Measurements from ENCODE around the gene PDXP. TPM values are rescaled to one million over a fixed set of nuclear protein-coding genes. Genes with fewer than 3 reads are reported as not detected.

Gene PDXP
- total and polyA plus RNA-seq, 12 donors, result 5.3 to 29.9 (median 21.2) TPM

DNA sequence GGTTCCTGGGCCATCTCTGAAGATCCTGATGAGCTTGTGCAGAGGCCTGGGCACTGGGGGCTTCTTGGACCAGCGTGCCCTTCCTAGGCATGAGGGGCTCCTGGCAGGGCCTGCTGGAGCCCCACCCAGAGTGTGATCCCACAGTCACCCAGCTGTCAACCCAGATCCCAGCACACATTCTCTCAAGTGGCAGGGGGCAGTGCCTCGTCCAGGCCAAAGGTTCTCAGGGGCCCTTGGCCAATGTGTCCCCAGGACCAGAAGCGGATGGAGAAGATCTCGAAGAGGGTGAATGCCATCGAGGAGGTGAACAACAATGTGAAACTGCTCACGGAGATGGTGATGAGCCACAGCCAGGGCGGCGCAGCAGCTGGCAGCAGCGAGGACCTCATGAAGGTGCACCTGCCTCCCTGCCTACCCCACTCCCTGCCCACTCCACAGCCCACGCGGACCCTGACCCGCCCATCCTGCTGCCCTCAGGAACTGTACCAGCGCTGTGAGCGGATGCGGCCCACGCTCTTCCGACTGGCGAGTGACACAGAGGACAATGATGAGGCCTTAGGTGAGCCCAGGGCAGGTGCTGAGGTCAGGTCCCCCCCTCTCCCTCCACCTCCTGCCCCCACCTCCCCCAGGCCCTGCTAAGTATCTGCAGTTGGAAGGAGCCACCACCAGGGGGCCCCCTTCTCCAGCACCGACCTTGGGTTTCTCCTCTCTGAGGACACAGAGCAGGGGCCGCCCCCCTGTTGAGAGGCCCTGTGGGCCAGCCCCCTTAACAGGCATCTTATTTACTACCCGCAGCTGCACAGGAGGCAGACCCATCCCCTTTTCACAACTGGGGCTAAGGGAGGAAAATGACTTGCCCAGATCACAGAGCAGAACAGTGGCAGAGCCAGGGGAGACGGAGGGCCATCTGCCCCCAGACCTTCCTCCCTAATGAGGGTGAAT is 35.2 kb upstream of the PDXP start:
- Histone ChIP-seq H3K4me3 (no peak overlapping the region), H3K4me1 (peaks cover 15 to 36% (median 29%) of the 10 kb centered on the region in 9 donors), H3K36me3 (peaks cover 0 to 84% (median 21%) of the 10 kb centered on the region in 9 donors), H3K9me3 (no peaks in the 10 kb centered on the region), H3K27ac (peak overlapping the region in 5 of 10 donors; percentile 6 to 58 (median 26)), H3K27me3 (no peaks in the 10 kb centered on the region)
- intact Hi-C loops (cut with DNase I), result loop anchor here in 3 of 10 donors (5.0 to 10.0 kb wide), 3 partner anchors 59 to 241 kb away; no protein-coding TSS in a partner anchor
- WGBS, 2 donors, result 68% methylated on average over 22 of the region's 22 CpGs
- ATAC-seq (peak; percentile 45 to 66 (median 60)), DNase-seq (peak; percentile 60 to 72)
- TF ChIP-seq, protein P1, sequence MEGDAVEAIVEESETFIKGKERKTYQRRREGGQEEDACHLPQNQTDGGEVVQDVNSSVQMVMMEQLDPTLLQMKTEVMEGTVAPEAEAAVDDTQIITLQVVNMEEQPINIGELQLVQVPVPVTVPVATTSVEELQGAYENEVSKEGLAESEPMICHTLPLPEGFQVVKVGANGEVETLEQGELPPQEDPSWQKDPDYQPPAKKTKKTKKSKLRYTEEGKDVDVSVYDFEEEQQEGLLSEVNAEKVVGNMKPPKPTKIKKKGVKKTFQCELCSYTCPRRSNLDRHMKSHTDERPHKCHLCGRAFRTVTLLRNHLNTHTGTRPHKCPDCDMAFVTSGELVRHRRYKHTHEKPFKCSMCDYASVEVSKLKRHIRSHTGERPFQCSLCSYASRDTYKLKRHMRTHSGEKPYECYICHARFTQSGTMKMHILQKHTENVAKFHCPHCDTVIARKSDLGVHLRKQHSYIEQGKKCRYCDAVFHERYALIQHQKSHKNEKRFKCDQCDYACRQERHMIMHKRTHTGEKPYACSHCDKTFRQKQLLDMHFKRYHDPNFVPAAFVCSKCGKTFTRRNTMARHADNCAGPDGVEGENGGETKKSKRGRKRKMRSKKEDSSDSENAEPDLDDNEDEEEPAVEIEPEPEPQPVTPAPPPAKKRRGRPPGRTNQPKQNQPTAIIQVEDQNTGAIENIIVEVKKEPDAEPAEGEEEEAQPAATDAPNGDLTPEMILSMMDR (IDR thresholded peaks at IDR 0.05), result peak; percentile 80 to 90 (median 88)

DNA sequence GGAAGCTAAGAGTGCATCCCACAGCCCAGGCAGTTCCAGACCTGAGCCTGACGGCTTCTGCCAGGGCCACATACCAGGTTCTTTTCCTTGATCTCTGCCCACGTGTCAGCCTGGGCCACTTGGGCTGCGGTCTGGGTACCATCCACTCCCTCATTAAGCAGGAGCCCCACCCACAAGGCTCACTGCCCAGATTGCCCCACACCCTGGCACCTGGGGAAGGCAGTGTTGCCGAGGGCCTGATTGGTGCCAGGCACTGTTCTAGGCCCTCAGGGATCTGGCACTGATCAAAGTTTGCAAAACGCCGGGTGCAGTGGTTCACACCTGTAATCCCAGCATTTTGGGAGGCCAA is 34.5 kb upstream of the PDXP start:
- intact Hi-C loops (cut with DNase I), result loop anchor here in 3 of 10 donors (5.0 to 10.0 kb wide), 3 partner anchors 58 to 241 kb away; no protein-coding TSS in a partner anchor
- peak overlapping the region in 4 of 10 donors; percentile 8 to 58 (median 32) for H3K27ac ChIP-seq
- no peak overlapping the region for H3K4me3 ChIP-seq
- H3K36me3 ChIP-seq, result peaks cover 0 to 84% (median 16%) of the 10 kb centered on the region in 9 donors
- no peaks in the 10 kb centered on the region for H3K27me3 ChIP-seq
- ATAC-seq (no peak), DNase-seq (no peak)
- 86 to 87% methylated on average over 6 of the region's 6 CpGs for WGBS, 2 donors
- peaks cover 15 to 36% (median 29%) of the 10 kb centered on the region in 9 donors for H3K4me1 ChIP-seq
- H3K9me3 ChIP-seq, result no peaks in the 10 kb centered on the region
- TF ChIP-seq, protein P1 (IDR thresholded peaks at IDR 0.05), result no peak

DNA sequence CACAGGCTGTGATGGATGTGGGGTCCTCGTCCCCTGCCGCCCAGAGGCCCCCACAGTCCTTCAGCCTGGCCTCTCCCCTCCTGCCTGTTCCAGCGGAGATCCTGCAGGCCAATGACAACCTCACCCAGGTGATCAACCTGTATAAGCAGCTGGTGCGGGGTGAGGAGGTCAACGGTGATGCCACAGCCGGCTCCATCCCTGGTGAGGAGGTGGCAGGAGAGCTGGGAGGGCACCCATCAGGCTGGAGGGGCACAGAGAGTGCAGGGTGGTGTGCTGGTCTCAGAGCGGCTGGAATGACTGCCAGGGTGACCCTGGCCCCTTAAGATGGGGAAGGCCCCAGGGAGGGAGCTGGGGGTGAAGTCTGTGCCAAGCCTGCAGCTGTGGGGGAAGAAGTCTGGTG is 33.6 kb upstream of the PDXP start:
- TF ChIP-seq, protein P1 (IDR thresholded peaks at IDR 0.05), result no peak
- H3K4me1 ChIP-seq, result peaks cover 15 to 36% (median 29%) of the 10 kb centered on the region in 9 donors
- intact Hi-C loops (cut with DNase I), result loop anchor here in 4 of 10 donors (5.0 to 10.0 kb wide), 3 partner anchors 57 to 240 kb away; no protein-coding TSS in a partner anchor
- no peaks in the 10 kb centered on the region for H3K27me3 ChIP-seq
- WGBS, 2 donors, result 94 to 96% methylated on average over 7 of the region's 7 CpGs
- peaks cover 0 to 84% (median 13%) of the 10 kb centered on the region in 9 donors for H3K36me3 ChIP-seq
- no peak for DNase-seq
- H3K9me3 ChIP-seq, result no peaks in the 10 kb centered on the region
- no peak overlapping the region for H3K4me3 ChIP-seq
- no peak overlapping the region for H3K27ac ChIP-seq
- no peak for ATAC-seq

DNA sequence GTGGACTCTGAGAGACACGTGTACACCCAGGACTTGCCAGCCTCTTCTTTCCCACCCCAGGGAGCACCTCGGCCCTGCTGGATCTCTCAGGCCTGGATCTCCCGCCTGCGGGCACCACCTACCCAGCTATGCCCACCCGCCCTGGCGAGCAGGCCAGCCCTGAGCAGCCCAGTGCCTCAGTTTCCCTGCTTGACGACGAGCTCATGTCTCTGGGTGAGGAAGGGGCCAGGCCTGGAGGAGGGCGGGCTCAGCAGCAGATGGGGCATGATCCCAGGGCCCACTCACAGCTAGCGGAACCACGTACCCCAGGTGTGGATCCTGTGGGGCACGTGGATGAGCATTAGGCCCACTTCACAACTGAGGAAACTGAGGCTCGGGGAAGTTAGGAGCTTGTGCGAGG is 32.8 kb upstream of the PDXP start:
- DNase-seq (no peak), ATAC-seq (no peak)
- 87 to 89% methylated on average over 14 of the region's 14 CpGs for WGBS, 2 donors
- Histone ChIP-seq H3K4me1 (peaks cover 15 to 36% (median 29%) of the 10 kb centered on the region in 9 donors), H3K36me3 (peaks cover 0 to 84% (median 17%) of the 10 kb centered on the region in 9 donors), H3K27me3 (no peaks in the 10 kb centered on the region), H3K27ac (peak overlapping the region in 9 of 10 donors; percentile 41 to 76 (median 69)), H3K4me3 (no peak overlapping the region), H3K9me3 (no peaks in the 10 kb centered on the region)
- intact Hi-C loops (cut with DNase I), result loop anchor here in 3 of 10 donors (5.0 to 10.0 kb wide), 3 partner anchors 57 to 239 kb away; no protein-coding TSS in a partner anchor
- TF ChIP-seq, protein P1 (IDR thresholded peaks at IDR 0.05), result no peak

Data from heart right ventricle (tissue), 16 donors.